OCI-LY7 (cell line): Measurements from ENCODE around the gene C1QL1. TPM values are rescaled to one million over a fixed set of nuclear protein-coding genes. Genes with fewer than 3 reads are reported as not detected.

ENCODE experiments used
- BruUV-seq: library from RNA; stranded (reverse); fragments of 400-500 nt; replicated peaks from 2 replicates; lab custom pipeline; 2021; lab: Mats Ljungman, UMichigan
- CTCF ChIA-PET: fragments of 300-600 bp; sonication (Branson Sonifier 250); formaldehyde crosslinking; loops from one replicate; lab custom pipeline; 2022; ENCODE audit warnings: antibody characterized with exemption; ENCODE audit not compliant: unreplicated experiment; lab: Charles Lee
- POLR2A ChIA-PET: fragments of 300-600 bp; sonication (Branson Sonifier 250); formaldehyde crosslinking; loops from one replicate; lab custom pipeline; 2022; ENCODE audit warnings: antibody characterized with exemption; lab: Charles Lee
- DNase-seq: peaks from one replicate; pipeline ENCODE4 v3.0.0-alpha.2; 2015; ENCODE audit warnings: low spot score
- H2AFZ ChIP-seq: fragments of 200-600 bp; sonication (generic), shearing (Covaris generic); 2 replicates; pipeline ENCODE4 v1.6.1; 2014; ENCODE audit warnings: mild to moderate bottlenecking, antibody characterized with exemption, low read length, moderate library complexity
- H3K27ac ChIP-seq: fragments of 200-600 bp; sonication (generic); 2 replicates; pipeline ENCODE4 v1.5.1; 2014; ENCODE audit warnings: mixed run types, low read depth, mild to moderate bottlenecking, moderate library complexity, low read length, inconsistent platforms; ENCODE audit not compliant: poor library complexity, severe bottlenecking
- H3K36me3 ChIP-seq: fragments of 200-600 bp; sonication (generic); 2 replicates; pipeline ENCODE4 v1.6.1; 2014; ENCODE audit warnings: mild to moderate bottlenecking, antibody characterized with exemption, low read length, moderate library complexity, mixed read lengths; ENCODE audit not compliant: insufficient read depth
- H3K4me1 ChIP-seq: fragments of 200-600 bp; sonication (generic); 2 replicates; pipeline ENCODE4 v1.5.1; 2014; ENCODE audit warnings: mild to moderate bottlenecking, low read length; ENCODE audit not compliant: insufficient read depth, poor library complexity, severe bottlenecking
- H3K4me2 ChIP-seq: fragments of 200-600 bp; sonication (generic); 2 replicates; pipeline ENCODE4 v1.6.1; 2014; ENCODE audit warnings: mild to moderate bottlenecking, low read length
- H3K4me3 ChIP-seq: fragments of 200-600 bp; sonication (generic); 2 replicates; pipeline ENCODE4 v1.5.1; 2014; ENCODE audit warnings: mild to moderate bottlenecking, low read depth, low read length; ENCODE audit not compliant: poor library complexity, severe bottlenecking
- H3K79me2 ChIP-seq: fragments of 200-600 bp; sonication (generic); 2 replicates; pipeline ENCODE4 v1.6.1; 2016; ENCODE audit warnings: low read depth, mild to moderate bottlenecking, low read length, moderate library complexity, mixed read lengths; ENCODE audit not compliant: insufficient read depth
- H3K9me2 ChIP-seq: fragments of 200-600 bp; sonication (generic); 2 replicates; pipeline ENCODE4 v1.6.1; 2016; ENCODE audit warnings: mild to moderate bottlenecking, low read length, mixed read lengths; ENCODE audit not compliant: insufficient read depth
- H3K9me3 ChIP-seq: fragments of 200-600 bp; sonication (generic); 2 replicates; pipeline ENCODE4 v1.6.1; 2014; ENCODE audit warnings: mild to moderate bottlenecking, mixed run types, low read length, mixed read lengths
- H4K20me1 ChIP-seq: fragments of 200-600 bp; sonication (generic); 2 replicates; pipeline ENCODE4 v1.6.1; 2014; ENCODE audit warnings: mild to moderate bottlenecking, antibody characterized with exemption, low read length, moderate library complexity, mixed read lengths; ENCODE audit not compliant: insufficient read depth
- EZH2phosphoT487 ChIP-seq: fragments of 200-600 bp; sonication (generic); IDR thresholded peaks from 2 replicates; pipeline ENCODE4 v1.6.1; 2018; ENCODE audit warnings: low read depth, borderline replicate concordance, mild to moderate bottlenecking, mixed run types, antibody characterized with exemption, low read length, moderate library complexity, mixed read lengths
- intact Hi-C: fragments of 100-400 bp; cut with micrococcal nuclease; formaldehyde crosslinking; loops from one replicate; pipeline ENCODE4 v1.10.0; 2022; ENCODE audit not compliant: unreplicated experiment
- total RNA-seq, 2 experiments: library from RNA; depleted of rRNA in 1 of 2; stranded (reverse); fragments of >200 nt in 1 of 2; shearing (Covaris generic) in 1 of 2; gene quantifications; 2 replicates each; pipeline ENCODE4 v1.2.3, GENCODE V29; 2014 to 2022
- TF ChIP-seq, protein P1 (sequence below): fragments of 200-600 bp; sonication (generic); conservative IDR thresholded peaks from 2 replicates; pipeline ENCODE4 v1.5.1; 2014; ENCODE audit warnings: mild to moderate bottlenecking, antibody characterized with exemption, low read length, moderate library complexity, mixed read lengths

The C1QL1 gene
- total RNA-seq, 2 experiments from 2014 or later, result not detected

DNA sequence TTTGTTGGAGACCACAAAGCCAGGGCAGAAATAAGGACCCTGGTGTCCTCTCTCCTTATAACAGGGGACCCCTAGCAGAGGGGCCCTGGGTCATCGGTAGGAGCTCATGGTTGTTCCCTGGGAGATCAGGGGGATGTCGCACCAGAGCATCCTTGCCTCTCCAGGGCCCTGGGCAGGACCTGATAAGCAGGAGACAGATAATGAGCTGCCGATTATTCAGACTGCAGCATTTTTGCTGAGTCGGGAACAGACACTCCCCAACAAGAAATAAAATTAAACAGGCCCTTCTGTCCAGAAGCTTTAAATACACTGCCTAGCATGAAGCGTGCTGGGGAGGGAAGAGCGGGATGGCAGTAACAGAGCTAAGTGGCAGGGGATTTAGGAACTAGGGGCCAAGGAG, 37.4 kb downstream of the C1QL1 start:
- no peaks in the 10 kb centered on the region for H4K20me1 ChIP-seq
- H3K36me3 ChIP-seq, result peaks cover 99% of the 10 kb centered on the region
- H3K27ac ChIP-seq, result no peak overlapping the region
- no peaks in the 10 kb centered on the region for H3K9me3 ChIP-seq
- no peak for DNase-seq
- no peaks in the 10 kb centered on the region for H3K79me2 ChIP-seq
- no peaks in the 10 kb centered on the region for H3K4me1 ChIP-seq
- intact Hi-C loops, result no loop called here
- ChIA-PET POLR2A (interaction anchor here (0.6 kb wide), 1 partner anchor 223 kb away, joined by 5 read pairs; no protein-coding TSS in a partner anchor), CTCF (interaction anchor here (0.7 kb wide), 1 partner anchor 10 kb away, joined by 4 read pairs; no protein-coding TSS in a partner anchor)
- TF ChIP-seq, protein P1, sequence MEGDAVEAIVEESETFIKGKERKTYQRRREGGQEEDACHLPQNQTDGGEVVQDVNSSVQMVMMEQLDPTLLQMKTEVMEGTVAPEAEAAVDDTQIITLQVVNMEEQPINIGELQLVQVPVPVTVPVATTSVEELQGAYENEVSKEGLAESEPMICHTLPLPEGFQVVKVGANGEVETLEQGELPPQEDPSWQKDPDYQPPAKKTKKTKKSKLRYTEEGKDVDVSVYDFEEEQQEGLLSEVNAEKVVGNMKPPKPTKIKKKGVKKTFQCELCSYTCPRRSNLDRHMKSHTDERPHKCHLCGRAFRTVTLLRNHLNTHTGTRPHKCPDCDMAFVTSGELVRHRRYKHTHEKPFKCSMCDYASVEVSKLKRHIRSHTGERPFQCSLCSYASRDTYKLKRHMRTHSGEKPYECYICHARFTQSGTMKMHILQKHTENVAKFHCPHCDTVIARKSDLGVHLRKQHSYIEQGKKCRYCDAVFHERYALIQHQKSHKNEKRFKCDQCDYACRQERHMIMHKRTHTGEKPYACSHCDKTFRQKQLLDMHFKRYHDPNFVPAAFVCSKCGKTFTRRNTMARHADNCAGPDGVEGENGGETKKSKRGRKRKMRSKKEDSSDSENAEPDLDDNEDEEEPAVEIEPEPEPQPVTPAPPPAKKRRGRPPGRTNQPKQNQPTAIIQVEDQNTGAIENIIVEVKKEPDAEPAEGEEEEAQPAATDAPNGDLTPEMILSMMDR, result no peak
- no peak for TF ChIP-seq EZH2phosphoT487
- BruUV-seq, result no TSS peak
- no peak overlapping the region for H3K4me3 ChIP-seq
- H3K4me2 ChIP-seq, result no peak overlapping the region
- no peak overlapping the region for H2AFZ ChIP-seq
- no peaks in the 10 kb centered on the region for H3K9me2 ChIP-seq

DNA sequence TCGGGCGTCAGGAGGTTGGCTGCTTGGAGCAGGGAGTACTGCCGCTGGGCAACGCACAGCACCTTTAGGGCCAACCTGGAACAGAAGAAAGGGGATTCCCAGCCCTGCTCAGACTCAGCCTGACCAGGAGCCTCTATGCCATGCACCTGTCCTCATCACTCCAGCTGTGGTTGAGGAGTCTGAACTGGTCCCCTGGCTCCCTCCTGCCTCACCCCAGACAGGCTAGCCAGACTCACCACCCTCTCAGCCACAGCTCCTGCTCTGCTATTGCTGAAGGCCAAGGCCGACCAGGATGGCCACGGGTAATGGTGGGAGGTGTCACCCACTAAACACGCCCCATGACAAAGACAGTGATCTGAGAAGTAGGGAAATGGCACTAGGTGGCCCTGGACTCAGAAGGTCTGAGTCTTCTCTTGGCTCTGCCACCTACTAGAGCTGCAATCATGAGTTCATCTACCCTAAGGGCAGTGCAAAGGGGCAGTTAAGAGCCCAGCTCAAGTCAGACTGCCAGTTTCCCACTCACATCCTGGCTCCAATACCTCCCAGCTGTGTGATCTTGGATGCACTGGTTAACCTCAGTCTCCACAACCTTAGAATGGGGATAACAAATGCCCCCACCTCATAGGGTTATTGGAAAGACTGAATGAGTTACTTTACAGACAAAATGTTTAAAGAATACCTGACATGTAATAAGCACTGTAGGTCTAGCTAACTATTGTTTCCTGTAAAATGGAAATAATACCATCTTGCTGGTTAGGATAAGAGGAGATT, 39.0 kb downstream of the C1QL1 start:
- POLR2A ChIA-PET, result no interaction called here
- BruUV-seq, result no TSS peak
- peaks cover 87% of the 10 kb centered on the region for H3K36me3 ChIP-seq
- no peak overlapping the region for H3K4me2 ChIP-seq
- H3K4me3 ChIP-seq, result no peak overlapping the region
- H3K79me2 ChIP-seq, result no peaks in the 10 kb centered on the region
- no peaks in the 10 kb centered on the region for H3K4me1 ChIP-seq
- no peaks in the 10 kb centered on the region for H3K9me3 ChIP-seq
- no peaks in the 10 kb centered on the region for H3K9me2 ChIP-seq
- H4K20me1 ChIP-seq, result no peaks in the 10 kb centered on the region
- no peak for DNase-seq
- H2AFZ ChIP-seq, result no peak overlapping the region
- intact Hi-C loops, result no loop called here
- TF ChIP-seq, protein P1, result no peak
- no peak for TF ChIP-seq EZH2phosphoT487
- CTCF ChIA-PET, result no interaction called here
- H3K27ac ChIP-seq, result no peak overlapping the region

DNA sequence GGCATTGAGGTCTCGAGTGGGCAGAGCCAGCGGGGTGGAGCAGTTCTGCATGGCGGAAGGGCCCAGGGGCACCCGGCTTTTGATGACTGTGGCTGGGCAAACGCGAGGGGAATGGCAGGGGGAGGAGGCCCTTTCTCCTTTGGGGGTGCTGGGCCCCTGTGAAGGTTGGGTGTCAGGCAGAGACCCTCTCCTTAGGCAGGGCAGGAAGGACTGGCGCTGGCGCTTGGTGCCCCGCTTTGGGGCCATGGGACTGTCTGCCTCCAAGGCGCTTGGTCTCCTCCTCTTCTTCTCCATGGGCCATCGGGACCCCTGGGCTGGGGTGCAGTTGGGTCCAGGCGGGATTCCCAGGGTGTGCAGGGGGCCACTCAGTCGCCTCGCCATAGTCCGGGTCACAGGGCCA, 40.0 kb downstream of the C1QL1 start:
- TF ChIP-seq, protein P1, result no peak
- TF ChIP-seq EZH2phosphoT487, result no peak
- CTCF ChIA-PET, result no interaction called here
- POLR2A ChIA-PET, result no interaction called here

More for the DNA sequence above, 40.0 kb downstream of the C1QL1 start:
- Histone ChIP-seq H2AFZ (no peak overlapping the region), H3K27ac (no peak overlapping the region), H3K4me2 (no peak overlapping the region), H3K4me1 (no peaks in the 10 kb centered on the region), H3K79me2 (no peaks in the 10 kb centered on the region), H3K36me3 (peaks cover 77% of the 10 kb centered on the region), H4K20me1 (no peaks in the 10 kb centered on the region), H3K9me3 (no peaks in the 10 kb centered on the region), H3K4me3 (no peak overlapping the region), H3K9me2 (no peaks in the 10 kb centered on the region)
- no peak for DNase-seq
- BruUV-seq, result no TSS peak
- intact Hi-C loops, result no loop called here
